ENCODE results near the gene DYNLT4.

DNA sequence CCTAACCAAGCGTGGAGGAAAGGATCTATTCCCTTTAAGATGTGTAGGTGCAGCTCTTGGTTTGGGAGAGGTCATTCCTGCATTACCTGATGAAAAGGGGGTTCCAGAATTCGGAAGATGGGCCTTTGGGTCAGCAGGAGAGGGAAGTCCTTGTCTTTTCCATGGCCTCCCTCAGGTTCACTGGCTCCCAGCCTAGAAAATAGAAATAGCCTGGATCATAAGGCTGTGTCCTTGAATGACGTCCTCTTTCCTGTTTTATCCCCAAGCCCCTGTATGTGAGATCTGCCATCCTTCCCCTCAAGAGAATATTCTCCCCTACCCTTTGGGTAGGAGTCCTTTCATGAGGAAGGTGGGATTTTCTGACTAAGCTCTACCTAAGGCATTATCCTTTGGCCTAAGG lies 46.3 kb downstream of the DYNLT4 start:
- TF ChIP-seq, protein P1, sequence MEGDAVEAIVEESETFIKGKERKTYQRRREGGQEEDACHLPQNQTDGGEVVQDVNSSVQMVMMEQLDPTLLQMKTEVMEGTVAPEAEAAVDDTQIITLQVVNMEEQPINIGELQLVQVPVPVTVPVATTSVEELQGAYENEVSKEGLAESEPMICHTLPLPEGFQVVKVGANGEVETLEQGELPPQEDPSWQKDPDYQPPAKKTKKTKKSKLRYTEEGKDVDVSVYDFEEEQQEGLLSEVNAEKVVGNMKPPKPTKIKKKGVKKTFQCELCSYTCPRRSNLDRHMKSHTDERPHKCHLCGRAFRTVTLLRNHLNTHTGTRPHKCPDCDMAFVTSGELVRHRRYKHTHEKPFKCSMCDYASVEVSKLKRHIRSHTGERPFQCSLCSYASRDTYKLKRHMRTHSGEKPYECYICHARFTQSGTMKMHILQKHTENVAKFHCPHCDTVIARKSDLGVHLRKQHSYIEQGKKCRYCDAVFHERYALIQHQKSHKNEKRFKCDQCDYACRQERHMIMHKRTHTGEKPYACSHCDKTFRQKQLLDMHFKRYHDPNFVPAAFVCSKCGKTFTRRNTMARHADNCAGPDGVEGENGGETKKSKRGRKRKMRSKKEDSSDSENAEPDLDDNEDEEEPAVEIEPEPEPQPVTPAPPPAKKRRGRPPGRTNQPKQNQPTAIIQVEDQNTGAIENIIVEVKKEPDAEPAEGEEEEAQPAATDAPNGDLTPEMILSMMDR (IDR thresholded peaks at IDR 0.05; ENCODE audit: insufficient read depth, low read length, poor library complexity, severe bottlenecking) = no peak
- TF ChIP-seq EZH2phosphoT487 (conservative IDR thresholded peaks at IDR 0.05; ENCODE audit: low read length) = no peak
